Thyroid gland (tissue), 4 donors: ENCODE measurements around the gene FBXL17.

Experiments used
- POLR2A ChIP-seq, 2 donors: fragments of 450-650 bp; IDR thresholded peaks; one replicate each; pipeline ENCODE4 v1.6.1; 2017; ENCODE audit warnings: antibody characterized with exemption in 2 of 2, mild to moderate bottlenecking in 2 of 2, moderate library complexity in 1 of 2
- TF ChIP-seq, protein P1 (sequence below), 6 experiments: fragments of 200-600 bp in 3 of 6; fragments of 450-650 bp in 3 of 6; sonication (generic) in 3 of 6; IDR thresholded peaks; one replicate each; pipeline ENCODE4 v1.5.1; 2016 to 2019; ENCODE audit warnings: antibody characterized with exemption in 6 of 6, mild to moderate bottlenecking in 2 of 6, inconsistent platforms in 1 of 6, moderate library complexity in 1 of 6

DNA sequence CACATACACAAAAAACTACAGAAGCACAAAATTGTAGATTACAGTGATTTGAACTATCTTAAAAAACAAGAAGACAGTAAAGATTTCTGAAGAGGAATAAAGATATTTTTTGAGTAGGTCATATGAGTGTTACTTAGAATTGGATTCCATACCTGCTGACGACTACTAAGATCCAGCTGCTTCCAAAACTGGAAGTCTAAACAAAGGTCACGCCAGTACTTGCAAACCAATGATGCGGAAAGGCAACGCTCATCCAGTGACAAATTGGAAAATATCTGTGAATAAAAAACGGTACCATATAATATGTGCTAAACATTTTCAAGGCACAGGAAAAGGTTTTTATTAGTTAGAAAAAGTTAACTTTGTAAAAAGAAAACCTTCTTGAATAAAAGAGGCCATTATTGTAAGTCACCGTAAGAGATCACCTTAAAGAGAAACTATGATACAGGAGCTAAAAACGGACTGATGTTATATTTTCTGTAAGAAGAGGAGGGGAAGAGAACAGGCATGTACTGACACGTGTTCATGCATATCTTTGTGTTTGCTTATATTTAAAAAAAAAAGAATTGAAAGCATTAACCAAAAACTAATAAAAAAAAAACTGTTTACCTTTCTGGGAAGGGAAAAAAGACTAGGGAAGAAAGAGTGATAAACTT is 14.1 kb downstream of the FBXL17 start:
- TF ChIP-seq, protein P1, sequence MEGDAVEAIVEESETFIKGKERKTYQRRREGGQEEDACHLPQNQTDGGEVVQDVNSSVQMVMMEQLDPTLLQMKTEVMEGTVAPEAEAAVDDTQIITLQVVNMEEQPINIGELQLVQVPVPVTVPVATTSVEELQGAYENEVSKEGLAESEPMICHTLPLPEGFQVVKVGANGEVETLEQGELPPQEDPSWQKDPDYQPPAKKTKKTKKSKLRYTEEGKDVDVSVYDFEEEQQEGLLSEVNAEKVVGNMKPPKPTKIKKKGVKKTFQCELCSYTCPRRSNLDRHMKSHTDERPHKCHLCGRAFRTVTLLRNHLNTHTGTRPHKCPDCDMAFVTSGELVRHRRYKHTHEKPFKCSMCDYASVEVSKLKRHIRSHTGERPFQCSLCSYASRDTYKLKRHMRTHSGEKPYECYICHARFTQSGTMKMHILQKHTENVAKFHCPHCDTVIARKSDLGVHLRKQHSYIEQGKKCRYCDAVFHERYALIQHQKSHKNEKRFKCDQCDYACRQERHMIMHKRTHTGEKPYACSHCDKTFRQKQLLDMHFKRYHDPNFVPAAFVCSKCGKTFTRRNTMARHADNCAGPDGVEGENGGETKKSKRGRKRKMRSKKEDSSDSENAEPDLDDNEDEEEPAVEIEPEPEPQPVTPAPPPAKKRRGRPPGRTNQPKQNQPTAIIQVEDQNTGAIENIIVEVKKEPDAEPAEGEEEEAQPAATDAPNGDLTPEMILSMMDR (IDR thresholded peaks at IDR 0.05) = no peak
- TF ChIP-seq POLR2A (IDR thresholded peaks at IDR 0.05) = no peak
